Gastrocnemius medialis (tissue), 4 donors: Measurements from ENCODE around the gene ESPL1.

Source experiments
- CTCF ChIP-seq, 5 experiments: fragments of 450-650 bp in 3 of 5; fragments of 200-600 bp in 2 of 5; sonication (generic) in 2 of 5; IDR thresholded peaks in 4 of 5; conservative IDR thresholded peaks in 1 of 5; 1 replicate in 4 of 5; 2 replicates in 1 of 5; pipeline ENCODE4 v1.5.1; 2016 to 2019; ENCODE audit warnings: antibody characterized with exemption in 5 of 5, mild to moderate bottlenecking in 3 of 5, moderate library complexity in 3 of 5
- POLR2A ChIP-seq, 2 donors: fragments of 450-650 bp; IDR thresholded peaks; one replicate each; pipeline ENCODE4 v1.6.1; 2017; ENCODE audit warnings: antibody characterized with exemption in 2 of 2, mild to moderate bottlenecking in 2 of 2, moderate library complexity in 2 of 2

GRCh38 chr12:53332744-53333143 lies 64.6 kb downstream of the ESPL1 start:
- TF ChIP-seq POLR2A (IDR thresholded peaks at IDR 0.05) (no peak), CTCF (IDR thresholded peaks at IDR 0.05 in 4 of 5, conservative IDR thresholded peaks at IDR 0.05 in 1 of 5) (no peak)
